Pons (tissue), 1 donor: ENCODE data around the gene RNF223.
"Not testable (repeated sequence)": the region's sequence is repeated elsewhere in the genome, so short reads cannot be mapped to it uniquely, and the experiment has no call there.

Experiments
- DNase-seq: peaks from one replicate; pipeline ENCODE4 v3.0.0-alpha.2; 2016; ENCODE audit warnings: low spot score

The RNF223 gene

GRCh38 chr1:1059494-1060280 lies 14.4 kb downstream of the RNF223 start:
- peak; percentile 28 for DNase-seq

GRCh38 chr1:1058921-1059493 lies 15.1 kb downstream of the RNF223 start:
- no peak for DNase-seq

GRCh38 chr1:1058088-1058905 lies 15.8 kb downstream of the RNF223 start:
- DNase-seq, result no peak

- DNase-seq, result not testable (repeated sequence)
Observed at GRCh38 chr1:1057769-1058087, 16.4 kb downstream of the RNF223 start.

GRCh38 chr1:1055841-1056736 lies 18.0 kb downstream of the RNF223 start:
- no peak for DNase-seq

GRCh38 chr1:1054971-1055370 lies 19.1 kb downstream of the RNF223 start:
- no peak for DNase-seq

- DNase-seq, result no peak
Observed at GRCh38 chr1:1054099-1054700, 19.9 kb downstream of the RNF223 start.

GRCh38 chr1:1053682-1054081 lies 20.4 kb downstream of the RNF223 start:
- DNase-seq, result no peak

- DNase-seq, result no peak
Observed at GRCh38 chr1:1053022-1053421, 21.1 kb downstream of the RNF223 start.

GRCh38 chr1:1052003-1052840 lies 21.9 kb downstream of the RNF223 start:
- DNase-seq, result no peak

- no peak for DNase-seq
Observed at GRCh38 chr1:1051127-1051810, 22.8 kb downstream of the RNF223 start.

GRCh38 chr1:1050577-1051052 lies 23.5 kb downstream of the RNF223 start:
- no peak for DNase-seq

GRCh38 chr1:1049318-1050165 lies 24.6 kb downstream of the RNF223 start:
- DNase-seq, result no peak

GRCh38 chr1:1048765-1049164 lies 25.3 kb downstream of the RNF223 start:
- DNase-seq, result no peak

- no peak for DNase-seq
Observed at GRCh38 chr1:1047963-1048362, 26.1 kb downstream of the RNF223 start.

- DNase-seq, result no peak
Observed at GRCh38 chr1:1047407-1047806, 26.7 kb downstream of the RNF223 start.

GRCh38 chr1:1046767-1047166 lies 27.3 kb downstream of the RNF223 start:
- DNase-seq, result no peak

- DNase-seq, result no peak
Observed at GRCh38 chr1:1046243-1046642, 27.9 kb downstream of the RNF223 start.

- no peak for DNase-seq
Observed at GRCh38 chr1:1045129-1045528, 29.0 kb downstream of the RNF223 start.
